HG03097 (cell line): ENCODE results near the gene TTC28.

Experiments
- ATAC-seq: cut with Tn5 transposase; IDR thresholded peaks from one replicate; pipeline ENCODE4 v1.9.1; 2021; ENCODE audit not compliant: unreplicated experiment, low FRiP score

TTC28 gene

GRCh38 chr22:28328756-28329155 lies 350.9 kb downstream of the TTC28 start:
- ATAC-seq: no peak

- ATAC-seq: no peak
Observed at GRCh38 chr22:28316014-28316413, 363.6 kb downstream of the TTC28 start.

- no peak for ATAC-seq
Observed at GRCh38 chr22:28314959-28315358, 364.7 kb downstream of the TTC28 start.

- no peak for ATAC-seq
Observed at GRCh38 chr22:28310299-28310698, 369.3 kb downstream of the TTC28 start.

- ATAC-seq: no peak
Observed at GRCh38 chr22:28299753-28300152, 379.9 kb downstream of the TTC28 start.

GRCh38 chr22:28299309-28299708 lies 380.3 kb downstream of the TTC28 start:
- ATAC-seq: no peak

GRCh38 chr22:28297504-28297903 lies 382.1 kb downstream of the TTC28 start:
- ATAC-seq: peak; percentile 67

- ATAC-seq: no peak
Observed at GRCh38 chr22:28296452-28296851, 383.2 kb downstream of the TTC28 start.

- no peak for ATAC-seq
Observed at GRCh38 chr22:28283068-28283654, 396.5 kb downstream of the TTC28 start.

GRCh38 chr22:28282405-28283067 lies 397.1 kb downstream of the TTC28 start:
- ATAC-seq: no peak

GRCh38 chr22:28279888-28280287 lies 399.8 kb downstream of the TTC28 start:
- ATAC-seq: no peak

GRCh38 chr22:28269277-28269676 lies 410.4 kb downstream of the TTC28 start:
- ATAC-seq: no peak

- ATAC-seq: no peak
Observed at GRCh38 chr22:28268850-28269249, 410.8 kb downstream of the TTC28 start.

- no peak for ATAC-seq
Observed at GRCh38 chr22:28268171-28268570, 411.5 kb downstream of the TTC28 start.

GRCh38 chr22:28260619-28261018 lies 419.0 kb downstream of the TTC28 start:
- no peak for ATAC-seq

- ATAC-seq: no peak
Observed at GRCh38 chr22:28259774-28260312, 419.8 kb downstream of the TTC28 start.

GRCh38 chr22:28254396-28254795 lies 425.2 kb downstream of the TTC28 start:
- no peak for ATAC-seq

- no peak for ATAC-seq
Observed at GRCh38 chr22:28252539-28252938, 427.1 kb downstream of the TTC28 start.

GRCh38 chr22:28250036-28250695 lies 429.5 kb downstream of the TTC28 start:
- no peak for ATAC-seq

- no peak for ATAC-seq
Observed at GRCh38 chr22:28249402-28249801, 430.2 kb downstream of the TTC28 start.

GRCh38 chr22:28247667-28248363 lies 431.8 kb downstream of the TTC28 start:
- ATAC-seq: no peak
